Activated naive CD4-positive, alpha-beta T cell treated with Interleukin-2 at 50 U/mL for 16 hours (primary cell): Measurements from ENCODE around the gene PDE6C.

Source experiments
- DNase-seq: peaks from one replicate; pipeline ENCODE4 v3.0.0-alpha.2; 2020

Gene PDE6C

GRCh38 chr10:93707623-93708022 lies 95.3 kb downstream of the PDE6C start:
- no peak for DNase-seq

GRCh38 chr10:93710333-93710909 lies 98.1 kb downstream of the PDE6C start:
- no peak for DNase-seq

GRCh38 chr10:93711891-93712290 lies 99.6 kb downstream of the PDE6C start:
- no peak for DNase-seq

GRCh38 chr10:93712593-93712992 lies 100.3 kb downstream of the PDE6C start:
- DNase-seq: no peak

GRCh38 chr10:93715345-93715744 lies 103.0 kb downstream of the PDE6C start:
- no peak for DNase-seq
